HepG2 (cell line): ENCODE measurements around the gene IFIT1. TPM values are rescaled to one million over a fixed set of nuclear protein-coding genes. Genes with fewer than 3 reads are reported as not detected.

Source experiments
- BCL6 ChIP-seq: IDR thresholded peaks from 2 replicates; pipeline ENCODE4 v1.6.1; 2016; ENCODE audit warnings: missing genetic modification reagents, missing compliant biosample characterization
- BHLHE40 ChIP-seq: IDR thresholded peaks from 2 replicates; pipeline ENCODE4 v1.6.1; 2011; ENCODE audit warnings: low read length, improper control_type of control experiment
- CBFB ChIP-seq: sonication (generic); formaldehyde crosslinking; IDR thresholded peaks from 2 replicates; pipeline ENCODE4 v1.4.0; 2020; ENCODE audit warnings: missing genetic modification reagents
- HNF4A ChIP-seq: sonication (generic); formaldehyde crosslinking; IDR thresholded peaks from 2 replicates; pipeline ENCODE4 v1.4.0; 2020; ENCODE audit warnings: missing genetic modification reagents
- HNRNPK ChIP-seq: fragments of 200-400 bp; formaldehyde crosslinking; IDR thresholded peaks from 2 replicates; pipeline ENCODE4 v1.6.1; 2018; ENCODE audit warnings: low read length, low read depth, moderate library complexity, mild to moderate bottlenecking; ENCODE audit not compliant: poor library complexity, severe bottlenecking
- NCOA1 ChIP-seq: sonication (generic); formaldehyde crosslinking; IDR thresholded peaks from 2 replicates; pipeline ENCODE4 v1.9.0; 2021; ENCODE audit warnings: missing genetic modification reagents
- SMAD9 ChIP-seq: sonication (generic); formaldehyde crosslinking; IDR thresholded peaks from 2 replicates; pipeline ENCODE4 v1.5.1; 2020; ENCODE audit warnings: mild to moderate bottlenecking, missing genetic modification reagents
- polyA plus RNA-seq, 8 experiments: library from polyadenylated mRNA; depleted of rRNA in 3 of 8; stranded (reverse) in 7 of 8; unstranded in 1 of 8; fragments of >200 nt; fragmentation: Illumina TruSeq in 4 of 8; extraction: Trizol in 4 of 8; gene quantifications; 2 replicates each; pipeline versions ENCODE4 v1.2.1 to v1.2.3, GENCODE V29; 2011 to 2016; ENCODE audit warnings: low read depth in 4 of 8, missing spikeins in 1 of 8, mixed read lengths in 1 of 8; ENCODE audit not compliant: insufficient read depth in 1 of 8
- total RNA-seq, 5 experiments: library from RNA; depleted of rRNA; stranded (reverse); fragments of >200 nt; fragmentation: Illumina TruSeq; extraction: Trizol; gene quantifications; 2 replicates each; pipeline ENCODE4 v1.2.3, GENCODE V29; 2016; ENCODE audit warnings: low read depth in 1 of 5
- TF ChIP-seq, protein P1 (sequence below): sonication (generic); formaldehyde crosslinking; conservative IDR thresholded peaks from 2 replicates; pipeline ENCODE4 v1.8.0; 2022; ENCODE audit warnings: low read depth, missing genetic modification reagents
- TF ChIP-seq, protein P2 (sequence below): sonication (generic); formaldehyde crosslinking; IDR thresholded peaks from 2 replicates; pipeline ENCODE4 v1.4.0; 2020; ENCODE audit warnings: missing genetic modification reagents, borderline replicate concordance
- TF ChIP-seq, protein P3 (sequence below): sonication (generic); formaldehyde crosslinking; IDR thresholded peaks from 2 replicates; pipeline ENCODE4 v1.5.0; 2020; ENCODE audit warnings: missing genetic modification reagents, mild to moderate bottlenecking, borderline replicate concordance
- TF ChIP-seq, protein P4 (sequence below): sonication (generic); formaldehyde crosslinking; IDR thresholded peaks from 2 replicates; pipeline ENCODE4 v1.4.0; 2020; ENCODE audit warnings: missing genetic modification reagents, mild to moderate bottlenecking, borderline replicate concordance
- TF ChIP-seq, protein P5 (sequence below): sonication (generic); formaldehyde crosslinking; IDR thresholded peaks from 2 replicates; pipeline ENCODE4 v1.4.0; 2020; ENCODE audit warnings: missing genetic modification reagents

Gene IFIT1
- total and polyA plus RNA-seq, 2 of the 13 experiments (the other 11 are each of a cell fraction or from before 2014, with no cell fraction given): 1.5 to 5.5 TPM

DNA sequence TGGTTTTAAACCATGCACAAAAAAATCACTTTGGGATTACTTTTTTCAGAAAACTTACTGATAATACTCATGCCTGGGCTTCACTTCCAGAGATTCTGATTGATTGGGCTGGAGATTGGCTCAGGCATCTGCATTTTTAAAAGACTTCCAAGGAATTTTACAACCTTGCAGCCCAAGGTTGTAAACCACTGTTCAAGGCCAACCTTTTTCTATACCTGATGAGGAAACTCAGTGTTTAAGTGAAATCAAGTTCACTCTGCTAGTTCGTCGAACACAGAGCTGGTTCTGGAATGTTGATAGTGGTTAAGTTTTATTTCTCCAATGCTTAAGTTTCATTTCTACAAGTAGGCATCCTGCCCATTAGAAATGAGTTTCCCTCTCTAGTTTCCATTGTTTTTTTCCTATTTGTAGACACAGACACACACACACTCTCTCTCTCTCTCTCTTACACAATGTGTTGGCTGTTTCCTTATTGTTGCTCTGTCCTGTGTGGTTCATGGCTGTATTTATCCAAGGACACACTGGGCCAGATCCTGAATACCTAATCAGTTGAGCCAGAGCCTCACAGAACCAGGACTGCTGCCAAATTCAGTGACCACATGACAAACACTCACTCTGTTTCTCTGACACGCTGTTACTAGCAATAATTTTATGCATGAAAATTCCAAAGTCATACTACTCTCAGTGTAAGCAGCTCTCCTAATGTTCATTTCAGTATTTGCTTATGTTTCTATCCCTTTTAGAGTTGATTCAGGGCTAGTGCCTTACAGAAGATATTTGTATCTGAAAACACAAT is 18.3 kb upstream of the IFIT1 start (continued):
- TF ChIP-seq, protein P1, sequence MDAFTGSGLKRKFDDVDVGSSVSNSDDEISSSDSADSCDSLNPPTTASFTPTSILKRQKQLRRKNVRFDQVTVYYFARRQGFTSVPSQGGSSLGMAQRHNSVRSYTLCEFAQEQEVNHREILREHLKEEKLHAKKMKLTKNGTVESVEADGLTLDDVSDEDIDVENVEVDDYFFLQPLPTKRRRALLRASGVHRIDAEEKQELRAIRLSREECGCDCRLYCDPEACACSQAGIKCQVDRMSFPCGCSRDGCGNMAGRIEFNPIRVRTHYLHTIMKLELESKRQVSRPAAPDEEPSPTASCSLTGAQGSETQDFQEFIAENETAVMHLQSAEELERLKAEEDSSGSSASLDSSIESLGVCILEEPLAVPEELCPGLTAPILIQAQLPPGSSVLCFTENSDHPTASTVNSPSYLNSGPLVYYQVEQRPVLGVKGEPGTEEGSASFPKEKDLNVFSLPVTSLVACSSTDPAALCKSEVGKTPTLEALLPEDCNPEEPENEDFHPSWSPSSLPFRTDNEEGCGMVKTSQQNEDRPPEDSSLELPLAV: no peak
- TF ChIP-seq SMAD9 (CRISPR knock-in tag): no peak
- TF ChIP-seq, protein P2, sequence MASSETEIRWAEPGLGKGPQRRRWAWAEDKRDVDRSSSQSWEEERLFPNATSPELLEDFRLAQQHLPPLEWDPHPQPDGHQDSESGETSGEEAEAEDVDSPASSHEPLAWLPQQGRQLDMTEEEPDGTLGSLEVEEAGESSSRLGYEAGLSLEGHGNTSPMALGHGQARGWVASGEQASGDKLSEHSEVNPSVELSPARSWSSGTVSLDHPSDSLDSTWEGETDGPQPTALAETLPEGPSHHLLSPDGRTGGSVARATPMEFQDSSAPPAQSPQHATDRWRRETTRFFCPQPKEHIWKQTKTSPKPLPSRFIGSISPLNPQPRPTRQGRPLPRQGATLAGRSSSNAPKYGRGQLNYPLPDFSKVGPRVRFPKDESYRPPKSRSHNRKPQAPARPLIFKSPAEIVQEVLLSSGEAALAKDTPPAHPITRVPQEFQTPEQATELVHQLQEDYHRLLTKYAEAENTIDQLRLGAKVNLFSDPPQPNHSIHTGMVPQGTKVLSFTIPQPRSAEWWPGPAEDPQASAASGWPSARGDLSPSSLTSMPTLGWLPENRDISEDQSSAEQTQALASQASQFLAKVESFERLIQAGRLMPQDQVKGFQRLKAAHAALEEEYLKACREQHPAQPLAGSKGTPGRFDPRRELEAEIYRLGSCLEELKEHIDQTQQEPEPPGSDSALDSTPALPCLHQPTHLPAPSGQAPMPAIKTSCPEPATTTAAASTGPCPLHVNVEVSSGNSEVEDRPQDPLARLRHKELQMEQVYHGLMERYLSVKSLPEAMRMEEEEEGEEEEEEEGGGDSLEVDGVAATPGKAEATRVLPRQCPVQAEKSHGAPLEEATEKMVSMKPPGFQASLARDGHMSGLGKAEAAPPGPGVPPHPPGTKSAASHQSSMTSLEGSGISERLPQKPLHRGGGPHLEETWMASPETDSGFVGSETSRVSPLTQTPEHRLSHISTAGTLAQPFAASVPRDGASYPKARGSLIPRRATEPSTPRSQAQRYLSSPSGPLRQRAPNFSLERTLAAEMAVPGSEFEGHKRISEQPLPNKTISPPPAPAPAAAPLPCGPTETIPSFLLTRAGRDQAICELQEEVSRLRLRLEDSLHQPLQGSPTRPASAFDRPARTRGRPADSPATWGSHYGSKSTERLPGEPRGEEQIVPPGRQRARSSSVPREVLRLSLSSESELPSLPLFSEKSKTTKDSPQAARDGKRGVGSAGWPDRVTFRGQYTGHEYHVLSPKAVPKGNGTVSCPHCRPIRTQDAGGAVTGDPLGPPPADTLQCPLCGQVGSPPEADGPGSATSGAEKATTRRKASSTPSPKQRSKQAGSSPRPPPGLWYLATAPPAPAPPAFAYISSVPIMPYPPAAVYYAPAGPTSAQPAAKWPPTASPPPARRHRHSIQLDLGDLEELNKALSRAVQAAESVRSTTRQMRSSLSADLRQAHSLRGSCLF (CRISPR knock-in tag): no peak
- TF ChIP-seq, protein P3, sequence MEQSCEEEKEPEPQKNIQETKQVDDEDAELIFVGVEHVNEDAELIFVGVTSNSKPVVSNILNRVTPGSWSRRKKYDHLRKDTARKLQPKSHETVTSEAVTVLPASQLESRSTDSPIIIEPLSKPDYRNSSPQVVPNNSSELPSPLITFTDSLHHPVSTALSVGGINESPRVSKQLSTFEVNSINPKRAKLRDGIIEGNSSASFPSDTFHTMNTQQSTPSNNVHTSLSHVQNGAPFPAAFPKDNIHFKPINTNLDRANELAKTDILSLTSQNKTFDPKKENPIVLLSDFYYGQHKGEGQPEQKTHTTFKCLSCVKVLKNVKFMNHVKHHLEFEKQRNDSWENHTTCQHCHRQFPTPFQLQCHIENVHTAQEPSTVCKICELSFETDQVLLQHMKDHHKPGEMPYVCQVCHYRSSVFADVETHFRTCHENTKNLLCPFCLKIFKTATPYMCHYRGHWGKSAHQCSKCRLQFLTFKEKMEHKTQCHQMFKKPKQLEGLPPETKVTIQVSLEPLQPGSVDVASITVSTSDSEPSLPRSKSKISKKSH (CRISPR knock-in tag): no peak
- TF ChIP-seq BCL6 (CRISPR knock-in tag): peak; percentile 90
- no peak for TF ChIP-seq NCOA1 (CRISPR knock-in tag)
- TF ChIP-seq HNF4A: peak; percentile 79
- TF ChIP-seq HNRNPK: no peak
- TF ChIP-seq, protein P4, sequence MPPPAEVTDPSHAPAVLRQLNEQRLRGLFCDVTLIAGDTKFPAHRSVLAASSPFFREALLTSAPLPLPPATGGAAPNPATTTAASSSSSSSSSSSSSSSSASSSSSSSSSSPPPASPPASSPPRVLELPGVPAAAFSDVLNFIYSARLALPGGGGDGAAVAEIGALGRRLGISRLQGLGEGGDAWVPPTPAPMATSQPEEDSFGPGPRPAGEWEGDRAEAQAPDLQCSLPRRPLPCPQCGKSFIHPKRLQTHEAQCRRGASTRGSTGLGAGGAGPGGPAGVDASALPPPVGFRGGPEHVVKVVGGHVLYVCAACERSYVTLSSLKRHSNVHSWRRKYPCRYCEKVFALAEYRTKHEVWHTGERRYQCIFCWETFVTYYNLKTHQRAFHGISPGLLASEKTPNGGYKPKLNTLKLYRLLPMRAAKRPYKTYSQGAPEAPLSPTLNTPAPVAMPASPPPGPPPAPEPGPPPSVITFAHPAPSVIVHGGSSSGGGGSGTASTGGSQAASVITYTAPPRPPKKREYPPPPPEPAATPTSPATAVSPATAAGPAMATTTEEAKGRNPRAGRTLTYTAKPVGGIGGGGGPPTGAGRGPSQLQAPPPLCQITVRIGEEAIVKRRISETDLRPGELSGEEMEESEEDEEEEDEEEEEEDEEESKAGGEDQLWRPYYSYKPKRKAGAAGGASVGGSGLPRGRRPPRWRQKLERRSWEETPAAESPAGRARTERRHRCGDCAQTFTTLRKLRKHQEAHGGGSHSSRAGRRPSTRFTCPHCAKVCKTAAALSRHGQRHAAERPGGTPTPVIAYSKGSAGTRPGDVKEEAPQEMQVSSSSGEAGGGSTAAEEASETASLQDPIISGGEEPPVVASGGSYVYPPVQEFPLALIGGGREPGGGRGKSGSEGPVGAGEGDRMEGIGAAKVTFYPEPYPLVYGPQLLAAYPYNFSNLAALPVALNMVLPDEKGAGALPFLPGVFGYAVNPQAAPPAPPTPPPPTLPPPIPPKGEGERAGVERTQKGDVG (CRISPR knock-in tag): no peak
- TF ChIP-seq BHLHE40: peak; percentile 40; the same call in 1 of the 2 replicates
- TF ChIP-seq, protein P5, sequence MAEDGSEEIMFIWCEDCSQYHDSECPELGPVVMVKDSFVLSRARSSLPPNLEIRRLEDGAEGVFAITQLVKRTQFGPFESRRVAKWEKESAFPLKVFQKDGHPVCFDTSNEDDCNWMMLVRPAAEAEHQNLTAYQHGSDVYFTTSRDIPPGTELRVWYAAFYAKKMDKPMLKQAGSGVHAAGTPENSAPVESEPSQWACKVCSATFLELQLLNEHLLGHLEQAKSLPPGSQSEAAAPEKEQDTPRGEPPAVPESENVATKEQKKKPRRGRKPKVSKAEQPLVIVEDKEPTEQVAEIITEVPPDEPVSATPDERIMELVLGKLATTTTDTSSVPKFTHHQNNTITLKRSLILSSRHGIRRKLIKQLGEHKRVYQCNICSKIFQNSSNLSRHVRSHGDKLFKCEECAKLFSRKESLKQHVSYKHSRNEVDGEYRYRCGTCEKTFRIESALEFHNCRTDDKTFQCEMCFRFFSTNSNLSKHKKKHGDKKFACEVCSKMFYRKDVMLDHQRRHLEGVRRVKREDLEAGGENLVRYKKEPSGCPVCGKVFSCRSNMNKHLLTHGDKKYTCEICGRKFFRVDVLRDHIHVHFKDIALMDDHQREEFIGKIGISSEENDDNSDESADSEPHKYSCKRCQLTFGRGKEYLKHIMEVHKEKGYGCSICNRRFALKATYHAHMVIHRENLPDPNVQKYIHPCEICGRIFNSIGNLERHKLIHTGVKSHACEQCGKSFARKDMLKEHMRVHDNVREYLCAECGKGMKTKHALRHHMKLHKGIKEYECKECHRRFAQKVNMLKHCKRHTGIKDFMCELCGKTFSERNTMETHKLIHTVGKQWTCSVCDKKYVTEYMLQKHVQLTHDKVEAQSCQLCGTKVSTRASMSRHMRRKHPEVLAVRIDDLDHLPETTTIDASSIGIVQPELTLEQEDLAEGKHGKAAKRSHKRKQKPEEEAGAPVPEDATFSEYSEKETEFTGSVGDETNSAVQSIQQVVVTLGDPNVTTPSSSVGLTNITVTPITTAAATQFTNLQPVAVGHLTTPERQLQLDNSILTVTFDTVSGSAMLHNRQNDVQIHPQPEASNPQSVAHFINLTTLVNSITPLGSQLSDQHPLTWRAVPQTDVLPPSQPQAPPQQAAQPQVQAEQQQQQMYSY (CRISPR knock-in tag): no peak
- 0 out of 2 replicates have a peak, but pooled peaks have one; percentile 50 for TF ChIP-seq CBFB (CRISPR knock-in tag)
